Neural cell (in vitro differentiated cells): ENCODE measurements around the gene SCN7A.

Source experiments
- EP300 ChIP-seq: fragments of 450-650 bp; conservative IDR thresholded peaks from 2 replicates; pipeline ENCODE4 v1.6.1; 2014; ENCODE audit warnings: antibody characterized with exemption, mild to moderate bottlenecking, moderate library complexity; ENCODE audit not compliant: poor library complexity, severe bottlenecking
- EZH2 ChIP-seq: fragments of 200-600, 300-800 bp; shearing (Covaris generic), sonication (generic); IDR thresholded peaks from 2 replicates; pipeline ENCODE4 v1.6.1; 2014; ENCODE audit warnings: antibody characterized with exemption, low read length, borderline replicate concordance, mild to moderate bottlenecking; ENCODE audit not compliant: insufficient read depth, poor library complexity, severe bottlenecking
- MXI1 ChIP-seq: fragments of 450-650 bp; conservative IDR thresholded peaks from 2 replicates; pipeline ENCODE4 v1.6.1; 2014; ENCODE audit warnings: antibody characterized with exemption, mild to moderate bottlenecking; ENCODE audit not compliant: poor library complexity, severe bottlenecking
- POLR2AphosphoS5 ChIP-seq: IDR thresholded peaks from 2 replicates; pipeline ENCODE4 v1.6.1; 2012
- RAD21 ChIP-seq: fragments of 450-650 bp; conservative IDR thresholded peaks from 2 replicates; pipeline ENCODE4 v1.6.1; 2014; ENCODE audit warnings: antibody characterized with exemption, mild to moderate bottlenecking, moderate library complexity
- SMC3 ChIP-seq: fragments of 450-650 bp; conservative IDR thresholded peaks from 2 replicates; pipeline ENCODE4 v1.6.1; 2014; ENCODE audit warnings: antibody characterized with exemption, mild to moderate bottlenecking, moderate library complexity; ENCODE audit not compliant: poor library complexity
- TF ChIP-seq, protein P1 (sequence below): fragments of 450-650 bp; IDR thresholded peaks from 2 replicates; pipeline ENCODE4 v1.5.1; 2014; ENCODE audit warnings: antibody characterized with exemption, mild to moderate bottlenecking, moderate library complexity; ENCODE audit not compliant: poor library complexity, severe bottlenecking
- TF ChIP-seq, protein P2 (sequence below): IDR thresholded peaks from 2 replicates; pipeline ENCODE4 v1.6.1; 2012; ENCODE audit warnings: borderline replicate concordance

DNA sequence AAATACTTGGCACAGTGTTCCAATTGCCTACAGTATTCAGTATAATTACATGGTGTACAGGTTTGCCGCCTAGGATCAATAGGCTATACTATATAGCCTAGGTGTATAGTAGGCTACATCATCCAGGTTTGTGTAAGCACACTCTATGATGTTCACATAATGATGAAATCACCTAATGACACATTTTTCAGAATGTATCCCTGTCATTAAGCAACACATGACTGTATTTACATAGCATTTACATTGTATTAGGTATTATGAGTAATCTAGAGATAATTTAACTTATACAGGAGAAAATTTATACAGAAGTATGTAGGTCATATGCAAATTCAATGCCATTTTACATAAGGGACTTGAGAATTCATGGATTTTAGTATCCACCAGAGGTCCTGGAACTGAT, 35.4 kb downstream of the SCN7A start:
- TF ChIP-seq, protein P1, sequence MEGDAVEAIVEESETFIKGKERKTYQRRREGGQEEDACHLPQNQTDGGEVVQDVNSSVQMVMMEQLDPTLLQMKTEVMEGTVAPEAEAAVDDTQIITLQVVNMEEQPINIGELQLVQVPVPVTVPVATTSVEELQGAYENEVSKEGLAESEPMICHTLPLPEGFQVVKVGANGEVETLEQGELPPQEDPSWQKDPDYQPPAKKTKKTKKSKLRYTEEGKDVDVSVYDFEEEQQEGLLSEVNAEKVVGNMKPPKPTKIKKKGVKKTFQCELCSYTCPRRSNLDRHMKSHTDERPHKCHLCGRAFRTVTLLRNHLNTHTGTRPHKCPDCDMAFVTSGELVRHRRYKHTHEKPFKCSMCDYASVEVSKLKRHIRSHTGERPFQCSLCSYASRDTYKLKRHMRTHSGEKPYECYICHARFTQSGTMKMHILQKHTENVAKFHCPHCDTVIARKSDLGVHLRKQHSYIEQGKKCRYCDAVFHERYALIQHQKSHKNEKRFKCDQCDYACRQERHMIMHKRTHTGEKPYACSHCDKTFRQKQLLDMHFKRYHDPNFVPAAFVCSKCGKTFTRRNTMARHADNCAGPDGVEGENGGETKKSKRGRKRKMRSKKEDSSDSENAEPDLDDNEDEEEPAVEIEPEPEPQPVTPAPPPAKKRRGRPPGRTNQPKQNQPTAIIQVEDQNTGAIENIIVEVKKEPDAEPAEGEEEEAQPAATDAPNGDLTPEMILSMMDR, result no peak
- TF ChIP-seq EP300 (no peak), RAD21 (no peak), EZH2 (no peak), POLR2AphosphoS5 (no peak), SMC3 (no peak), MXI1 (no peak)
- TF ChIP-seq, protein P2, sequence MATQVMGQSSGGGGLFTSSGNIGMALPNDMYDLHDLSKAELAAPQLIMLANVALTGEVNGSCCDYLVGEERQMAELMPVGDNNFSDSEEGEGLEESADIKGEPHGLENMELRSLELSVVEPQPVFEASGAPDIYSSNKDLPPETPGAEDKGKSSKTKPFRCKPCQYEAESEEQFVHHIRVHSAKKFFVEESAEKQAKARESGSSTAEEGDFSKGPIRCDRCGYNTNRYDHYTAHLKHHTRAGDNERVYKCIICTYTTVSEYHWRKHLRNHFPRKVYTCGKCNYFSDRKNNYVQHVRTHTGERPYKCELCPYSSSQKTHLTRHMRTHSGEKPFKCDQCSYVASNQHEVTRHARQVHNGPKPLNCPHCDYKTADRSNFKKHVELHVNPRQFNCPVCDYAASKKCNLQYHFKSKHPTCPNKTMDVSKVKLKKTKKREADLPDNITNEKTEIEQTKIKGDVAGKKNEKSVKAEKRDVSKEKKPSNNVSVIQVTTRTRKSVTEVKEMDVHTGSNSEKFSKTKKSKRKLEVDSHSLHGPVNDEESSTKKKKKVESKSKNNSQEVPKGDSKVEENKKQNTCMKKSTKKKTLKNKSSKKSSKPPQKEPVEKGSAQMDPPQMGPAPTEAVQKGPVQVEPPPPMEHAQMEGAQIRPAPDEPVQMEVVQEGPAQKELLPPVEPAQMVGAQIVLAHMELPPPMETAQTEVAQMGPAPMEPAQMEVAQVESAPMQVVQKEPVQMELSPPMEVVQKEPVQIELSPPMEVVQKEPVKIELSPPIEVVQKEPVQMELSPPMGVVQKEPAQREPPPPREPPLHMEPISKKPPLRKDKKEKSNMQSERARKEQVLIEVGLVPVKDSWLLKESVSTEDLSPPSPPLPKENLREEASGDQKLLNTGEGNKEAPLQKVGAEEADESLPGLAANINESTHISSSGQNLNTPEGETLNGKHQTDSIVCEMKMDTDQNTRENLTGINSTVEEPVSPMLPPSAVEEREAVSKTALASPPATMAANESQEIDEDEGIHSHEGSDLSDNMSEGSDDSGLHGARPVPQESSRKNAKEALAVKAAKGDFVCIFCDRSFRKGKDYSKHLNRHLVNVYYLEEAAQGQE, result no peak
